Endometrial microvascular endothelial cells (primary cell): Measurements from ENCODE around the gene TLE2. TPM values are rescaled to one million over a fixed set of nuclear protein-coding genes. Genes with fewer than 3 reads are reported as not detected.
"Not testable (repeated sequence)": the region's sequence is repeated elsewhere in the genome, so short reads cannot be mapped to it uniquely, and the experiment has no call there.

Experiments used
- in situ Hi-C: cut with HindIII; loops from 2 replicates; pipeline ENCODE4 v1.10.0; 2017; ENCODE audit warnings: low sequenced_read_pairs, low pct_unique_long_range_greater_than_20kb; ENCODE audit errors: inconsistent ontology term
- total RNA-seq: library from RNA; depleted of rRNA; stranded (reverse); fragments of >200 nt; gene quantifications from one replicate; pipeline ENCODE4 v1.2.3, GENCODE V29; 2015; ENCODE audit errors: inconsistent ontology term

TLE2 gene
- total RNA-seq, 1 donor from 2014 or later, result 11.3 TPM

GRCh38 chr19:3057275-3057714 lies 28.2 kb upstream of the TLE2 start:
- in situ Hi-C loops, result no loop called here

- in situ Hi-C loops, result no loop called here
These were observed 27.5 kb upstream of the TLE2 start for GRCh38 chr19:3056417-3057088.

GRCh38 chr19:3055741-3056416 lies 26.8 kb upstream of the TLE2 start:
- in situ Hi-C loops, result no loop called here

GRCh38 chr19:3054972-3055740 lies 26.1 kb upstream of the TLE2 start:
- in situ Hi-C loops, result no loop called here

- in situ Hi-C loops, result no loop called here
These were observed 25.3 kb upstream of the TLE2 start for GRCh38 chr19:3054265-3054971.

GRCh38 chr19:3053780-3054179 lies 24.7 kb upstream of the TLE2 start:
- in situ Hi-C loops, result no loop called here

GRCh38 chr19:3053218-3053621 lies 24.1 kb upstream of the TLE2 start:
- in situ Hi-C loops, result no loop called here

- in situ Hi-C loops, result not testable (repeated sequence)
These were observed 20.9 kb upstream of the TLE2 start for GRCh38 chr19:3050016-3050415.

GRCh38 chr19:3049089-3049488 lies 20.0 kb upstream of the TLE2 start:
- in situ Hi-C loops, result no loop called here

GRCh38 chr19:3048190-3048533 lies 19.1 kb upstream of the TLE2 start:
- in situ Hi-C loops, result no loop called here

GRCh38 chr19:3047496-3048189 lies 18.6 kb upstream of the TLE2 start:
- in situ Hi-C loops, result no loop called here

- in situ Hi-C loops, result no loop called here
These were observed 17.8 kb upstream of the TLE2 start for GRCh38 chr19:3046698-3047495.

GRCh38 chr19:3045885-3046697 lies 17.0 kb upstream of the TLE2 start:
- in situ Hi-C loops, result no loop called here

GRCh38 chr19:3045191-3045590 lies 16.1 kb upstream of the TLE2 start:
- in situ Hi-C loops, result no loop called here

GRCh38 chr19:3042621-3043267 lies 13.7 kb upstream of the TLE2 start:
- in situ Hi-C loops, result no loop called here

- in situ Hi-C loops, result no loop called here
These were observed 12.9 kb upstream of the TLE2 start for GRCh38 chr19:3041761-3042620.
